HG02943 (cell line): Measurements from ENCODE around the gene ADGRF5.

Source experiments
- ATAC-seq: cut with Tn5 transposase; IDR thresholded peaks from one replicate; pipeline ENCODE4 v1.9.1; 2021; ENCODE audit warnings: mild to moderate bottlenecking, low read depth, moderate library complexity; ENCODE audit not compliant: unreplicated experiment

Gene ADGRF5

GRCh38 chr6:46832816-46833215 is 88.9 kb downstream of the ADGRF5 start:
- no peak for ATAC-seq

- no peak for ATAC-seq
Observed at GRCh38 chr6:46828939-46829338, 92.8 kb downstream of the ADGRF5 start.

GRCh38 chr6:46821458-46821881 is 100.3 kb downstream of the ADGRF5 start:
- ATAC-seq = no peak

DNA sequence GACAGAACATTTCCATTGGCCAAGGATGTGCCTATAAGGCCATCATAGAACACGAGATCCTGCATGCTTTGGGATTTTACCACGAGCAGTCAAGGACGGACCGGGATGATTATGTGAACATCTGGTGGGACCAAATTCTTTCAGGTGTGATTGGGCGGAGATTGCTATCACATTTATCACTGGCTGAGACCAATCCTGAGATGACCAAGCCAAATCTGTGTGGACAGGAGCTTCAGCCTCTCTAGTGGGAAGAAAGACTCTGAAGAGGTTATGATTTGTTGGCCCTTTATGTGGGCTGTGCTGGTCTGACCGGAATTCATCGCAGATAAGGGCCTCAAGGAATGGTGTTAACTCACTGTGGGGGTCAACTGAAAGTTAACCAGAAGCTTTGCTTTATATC is 102.2 kb downstream of the ADGRF5 start:
- no peak for ATAC-seq

DNA sequence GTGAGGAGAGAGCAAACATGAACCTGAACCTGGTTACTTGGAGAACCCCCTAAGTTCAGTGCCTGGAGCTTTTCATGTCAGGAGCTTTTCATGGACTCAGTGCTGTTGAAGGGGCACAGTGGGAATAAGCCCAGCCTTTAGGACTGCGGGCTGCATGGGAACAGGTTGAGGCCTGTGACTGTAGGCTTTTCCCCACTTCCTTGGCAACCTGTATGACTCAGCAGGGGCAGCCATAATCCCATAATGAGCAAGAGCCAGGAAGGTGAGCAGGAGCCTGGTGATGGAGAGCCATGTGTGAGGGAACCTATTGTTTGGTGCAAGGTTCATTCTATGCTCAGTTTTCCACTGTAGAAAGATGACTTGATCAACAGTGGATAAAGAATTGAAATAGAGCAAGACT is 105.1 kb downstream of the ADGRF5 start:
- ATAC-seq = no peak

DNA sequence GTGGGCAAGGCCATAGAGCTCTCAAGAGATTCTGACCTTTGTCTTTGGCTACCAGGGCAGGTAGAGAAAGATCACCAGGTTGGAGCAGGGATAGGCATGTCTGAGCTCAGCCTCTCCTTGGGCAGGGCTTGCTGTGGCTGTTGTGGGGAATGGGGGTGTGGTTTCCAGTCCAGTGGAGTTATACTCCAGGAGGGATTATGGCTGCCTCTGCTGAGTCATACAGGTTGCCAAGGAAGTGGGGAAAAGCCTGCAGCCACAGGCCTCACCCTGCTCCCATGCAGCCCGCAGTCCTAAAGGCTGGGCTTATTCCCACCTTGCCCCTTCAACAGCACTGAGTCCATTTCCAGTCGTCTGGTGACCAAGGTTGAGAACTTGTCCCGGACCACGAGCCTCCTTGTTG is 106.6 kb downstream of the ADGRF5 start:
- ATAC-seq = no peak

DNA sequence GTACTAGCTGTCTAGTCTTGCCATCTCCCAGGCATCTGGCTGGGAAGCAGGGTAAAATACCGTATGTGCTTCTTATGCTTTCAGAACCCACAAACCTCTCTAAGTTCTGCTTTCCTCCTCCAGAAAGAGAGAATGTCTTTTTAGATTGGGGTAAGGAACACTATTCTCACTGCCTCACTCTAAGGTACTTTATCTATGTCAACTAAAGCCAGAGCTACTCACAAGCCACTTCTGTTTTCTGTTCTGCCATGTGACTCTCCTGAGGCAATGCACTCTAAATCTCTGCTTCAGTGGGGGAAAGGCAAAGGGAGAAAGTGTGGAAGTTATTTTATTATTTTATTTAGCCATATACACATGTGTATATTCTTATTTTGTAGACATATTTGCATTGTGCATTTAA is 112.9 kb downstream of the ADGRF5 start:
- ATAC-seq = no peak
